Uterus (tissue), 2 donors: ENCODE results near the gene HDAC8.

Experiments used
- POLR2A ChIP-seq, 2 donors: fragments of 450-650 bp; IDR thresholded peaks; one replicate each; pipeline ENCODE4 v1.6.1; 2016; ENCODE audit warnings: antibody characterized with exemption in 2 of 2, mild to moderate bottlenecking in 1 of 2, moderate library complexity in 1 of 2
- TF ChIP-seq, protein P1 (sequence below), 4 experiments: fragments of 200-600 bp in 2 of 4; fragments of 450-650 bp in 2 of 4; sonication (generic) in 2 of 4; IDR thresholded peaks; one replicate each; pipeline ENCODE4 v1.5.1; 2016 to 2019; ENCODE audit warnings: antibody characterized with exemption in 4 of 4, mild to moderate bottlenecking in 2 of 4, moderate library complexity in 1 of 4

DNA sequence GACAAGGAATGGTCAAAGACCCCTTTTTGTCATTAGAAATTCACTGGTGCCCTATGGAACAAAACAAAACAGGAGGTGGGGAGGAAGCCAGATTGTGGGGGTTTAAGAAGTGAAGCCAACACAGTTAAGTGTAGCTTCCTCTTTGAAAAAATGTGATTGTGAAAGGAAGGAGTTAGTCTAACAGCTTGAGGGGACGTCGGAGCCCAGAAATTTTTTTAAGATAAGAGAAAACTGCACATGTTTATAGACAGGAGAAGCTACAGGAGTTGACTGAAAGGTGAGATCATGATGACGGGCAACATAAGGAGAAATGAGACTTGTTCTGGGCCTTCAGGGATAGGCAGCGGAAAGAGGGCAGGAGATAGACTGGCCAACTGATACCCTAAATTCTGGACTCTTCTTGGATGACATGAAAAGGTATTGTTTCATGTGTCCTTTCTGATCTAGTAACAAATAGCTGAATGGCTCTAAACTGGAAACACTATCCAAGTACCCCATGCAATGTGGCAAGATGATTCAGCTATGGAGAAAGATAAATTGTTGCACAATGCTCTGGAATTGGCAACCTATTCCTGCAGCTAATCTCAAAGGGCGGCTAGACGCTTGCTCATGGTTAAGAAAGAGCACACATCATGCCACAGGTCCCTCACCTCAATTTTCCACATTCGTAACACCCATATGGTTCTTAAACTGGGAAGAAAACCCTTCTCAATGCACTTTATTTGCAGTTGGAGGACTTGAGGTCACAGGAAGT lies 3.7 kb upstream of the HDAC8 start:
- TF ChIP-seq POLR2A (IDR thresholded peaks at IDR 0.05), result no peak
- TF ChIP-seq, protein P1, sequence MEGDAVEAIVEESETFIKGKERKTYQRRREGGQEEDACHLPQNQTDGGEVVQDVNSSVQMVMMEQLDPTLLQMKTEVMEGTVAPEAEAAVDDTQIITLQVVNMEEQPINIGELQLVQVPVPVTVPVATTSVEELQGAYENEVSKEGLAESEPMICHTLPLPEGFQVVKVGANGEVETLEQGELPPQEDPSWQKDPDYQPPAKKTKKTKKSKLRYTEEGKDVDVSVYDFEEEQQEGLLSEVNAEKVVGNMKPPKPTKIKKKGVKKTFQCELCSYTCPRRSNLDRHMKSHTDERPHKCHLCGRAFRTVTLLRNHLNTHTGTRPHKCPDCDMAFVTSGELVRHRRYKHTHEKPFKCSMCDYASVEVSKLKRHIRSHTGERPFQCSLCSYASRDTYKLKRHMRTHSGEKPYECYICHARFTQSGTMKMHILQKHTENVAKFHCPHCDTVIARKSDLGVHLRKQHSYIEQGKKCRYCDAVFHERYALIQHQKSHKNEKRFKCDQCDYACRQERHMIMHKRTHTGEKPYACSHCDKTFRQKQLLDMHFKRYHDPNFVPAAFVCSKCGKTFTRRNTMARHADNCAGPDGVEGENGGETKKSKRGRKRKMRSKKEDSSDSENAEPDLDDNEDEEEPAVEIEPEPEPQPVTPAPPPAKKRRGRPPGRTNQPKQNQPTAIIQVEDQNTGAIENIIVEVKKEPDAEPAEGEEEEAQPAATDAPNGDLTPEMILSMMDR (IDR thresholded peaks at IDR 0.05), result no peak
